ENCODE measurements around the gene GJE1.

DNA sequence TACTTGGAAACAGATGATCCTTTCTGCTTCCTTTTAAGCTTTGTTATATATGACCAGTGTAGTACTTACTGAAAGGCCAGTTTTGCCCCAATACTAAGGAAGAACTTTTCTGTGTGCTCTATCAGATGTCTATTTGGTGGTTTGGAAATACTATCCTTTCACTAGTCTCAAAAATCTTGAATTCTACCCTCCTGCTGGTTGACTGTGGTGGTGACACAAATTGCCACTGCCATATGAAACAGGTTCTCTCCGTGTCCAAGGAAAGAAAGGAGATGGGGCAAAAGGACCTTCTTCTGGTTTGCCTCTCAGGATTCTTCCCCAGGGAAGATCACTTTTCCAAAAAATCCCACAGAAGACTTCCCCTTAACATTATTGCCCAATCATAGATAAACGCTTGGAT is 6.2 kb downstream of the GJE1 start:
- no peak for TF ChIP-seq POLR2AphosphoS5 (IDR thresholded peaks at IDR 0.05; ENCODE audit: low read depth, low read length)
- TF ChIP-seq, protein P1, sequence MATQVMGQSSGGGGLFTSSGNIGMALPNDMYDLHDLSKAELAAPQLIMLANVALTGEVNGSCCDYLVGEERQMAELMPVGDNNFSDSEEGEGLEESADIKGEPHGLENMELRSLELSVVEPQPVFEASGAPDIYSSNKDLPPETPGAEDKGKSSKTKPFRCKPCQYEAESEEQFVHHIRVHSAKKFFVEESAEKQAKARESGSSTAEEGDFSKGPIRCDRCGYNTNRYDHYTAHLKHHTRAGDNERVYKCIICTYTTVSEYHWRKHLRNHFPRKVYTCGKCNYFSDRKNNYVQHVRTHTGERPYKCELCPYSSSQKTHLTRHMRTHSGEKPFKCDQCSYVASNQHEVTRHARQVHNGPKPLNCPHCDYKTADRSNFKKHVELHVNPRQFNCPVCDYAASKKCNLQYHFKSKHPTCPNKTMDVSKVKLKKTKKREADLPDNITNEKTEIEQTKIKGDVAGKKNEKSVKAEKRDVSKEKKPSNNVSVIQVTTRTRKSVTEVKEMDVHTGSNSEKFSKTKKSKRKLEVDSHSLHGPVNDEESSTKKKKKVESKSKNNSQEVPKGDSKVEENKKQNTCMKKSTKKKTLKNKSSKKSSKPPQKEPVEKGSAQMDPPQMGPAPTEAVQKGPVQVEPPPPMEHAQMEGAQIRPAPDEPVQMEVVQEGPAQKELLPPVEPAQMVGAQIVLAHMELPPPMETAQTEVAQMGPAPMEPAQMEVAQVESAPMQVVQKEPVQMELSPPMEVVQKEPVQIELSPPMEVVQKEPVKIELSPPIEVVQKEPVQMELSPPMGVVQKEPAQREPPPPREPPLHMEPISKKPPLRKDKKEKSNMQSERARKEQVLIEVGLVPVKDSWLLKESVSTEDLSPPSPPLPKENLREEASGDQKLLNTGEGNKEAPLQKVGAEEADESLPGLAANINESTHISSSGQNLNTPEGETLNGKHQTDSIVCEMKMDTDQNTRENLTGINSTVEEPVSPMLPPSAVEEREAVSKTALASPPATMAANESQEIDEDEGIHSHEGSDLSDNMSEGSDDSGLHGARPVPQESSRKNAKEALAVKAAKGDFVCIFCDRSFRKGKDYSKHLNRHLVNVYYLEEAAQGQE (IDR thresholded peaks at IDR 0.05; ENCODE audit: insufficient read depth in 1 of 2, low read depth in 2 of 2, low read length in 1 of 2): no peak
- no peak for TF ChIP-seq CTCF (IDR thresholded peaks at IDR 0.05)
- no peak for TF ChIP-seq SIN3A (IDR thresholded peaks at IDR 0.05; ENCODE audit: borderline replicate concordance, insufficient read depth, low read depth, low read length)
- TF ChIP-seq TCF7L2 (IDR thresholded peaks at IDR 0.05; ENCODE audit: low read depth, low read length): no peak

Data from Panc1 (cell line).